Measurements from ENCODE around the gene RNF181.
"Not testable (repeated sequence)": the region's sequence is repeated elsewhere in the genome, so short reads cannot be mapped to it uniquely, and the experiment has no call there.

Gene RNF181

GRCh38 chr2:85595301-85596025 is at the start of gene RNF181:
Gene RNF181 (plus strand): TSS chr2:85595745. CDS start chr2:85595764, 19 bp downstream.
- DNase-seq (ENCODE audit: low read depth in 2 of 2): peak; percentile 87

GRCh38 chr2:85545780-85546240 is 49.7 kb upstream of the RNF181 start:
- no peak for DNase-seq (ENCODE audit: low read depth in 2 of 2)

GRCh38 chr2:85547089-85547858 is 48.3 kb upstream of the RNF181 start:
- no peak for DNase-seq (ENCODE audit: low read depth in 2 of 2)

GRCh38 chr2:85547859-85548607 is 47.5 kb upstream of the RNF181 start:
- no peak for DNase-seq (ENCODE audit: low read depth in 2 of 2)

GRCh38 chr2:85548608-85548900 is 47.0 kb upstream of the RNF181 start:
- DNase-seq (ENCODE audit: low read depth in 2 of 2): no peak

GRCh38 chr2:85549095-85549494 is 46.5 kb upstream of the RNF181 start:
- no peak for DNase-seq (ENCODE audit: low read depth in 2 of 2)

GRCh38 chr2:85549826-85550225 is 45.7 kb upstream of the RNF181 start:
- no peak for DNase-seq (ENCODE audit: low read depth in 2 of 2)

GRCh38 chr2:85550486-85550885 is 45.1 kb upstream of the RNF181 start:
- DNase-seq (ENCODE audit: low read depth in 2 of 2): no peak

- peak; percentile 63 to 67 for DNase-seq (ENCODE audit: low read depth in 2 of 2)
These were observed 43.6 kb upstream of the RNF181 start for GRCh38 chr2:85551698-85552678.

- no peak for DNase-seq (ENCODE audit: low read depth in 2 of 2)
These were observed 42.4 kb upstream of the RNF181 start for GRCh38 chr2:85553184-85553583.

- no peak for DNase-seq (ENCODE audit: low read depth in 2 of 2)
These were observed 40.4 kb upstream of the RNF181 start for GRCh38 chr2:85554980-85555612.

- DNase-seq (ENCODE audit: low read depth in 2 of 2): no peak
These were observed 38.4 kb upstream of the RNF181 start for GRCh38 chr2:85557130-85557529.

- no peak for DNase-seq (ENCODE audit: low read depth in 2 of 2)
These were observed 37.4 kb upstream of the RNF181 start for GRCh38 chr2:85558160-85558559.

GRCh38 chr2:85560403-85560726 is 35.2 kb upstream of the RNF181 start:
- DNase-seq (ENCODE audit: low read depth in 2 of 2): not testable (repeated sequence)

- no peak for DNase-seq (ENCODE audit: low read depth in 2 of 2)
These were observed 34.7 kb upstream of the RNF181 start for GRCh38 chr2:85560812-85561279.

GRCh38 chr2:85561280-85562212 is 34.0 kb upstream of the RNF181 start, which contains the start of gene GGCX:
Gene GGCX (minus strand): TSS chr2:85561493. CDS start chr2:85561428, 65 bp downstream.
- DNase-seq (ENCODE audit: low read depth in 2 of 2): peak; percentile 92 to 94

GRCh38 chr2:85564144-85564563 is 31.4 kb upstream of the RNF181 start:
- no peak for DNase-seq (ENCODE audit: low read depth in 2 of 2)

GRCh38 chr2:85566265-85566664 is 29.3 kb upstream of the RNF181 start:
- DNase-seq (ENCODE audit: low read depth in 2 of 2): no peak

GRCh38 chr2:85575739-85576138 is 19.8 kb upstream of the RNF181 start:
- DNase-seq (ENCODE audit: low read depth in 2 of 2): no peak

- no peak for DNase-seq (ENCODE audit: low read depth in 2 of 2)
These were observed 18.5 kb upstream of the RNF181 start for GRCh38 chr2:85577063-85577385.

Data from stimulated activated CD8-positive, alpha-beta memory T cell treated with anti-CD3 and anti-CD28 coated beads, Interleukin-15, amount 100 ng/mL, for 48 hours (primary cell).